Dedifferentiated amniotic fluid mesenchymal stem cell (primary cell): ENCODE results near the gene CHERP.
"Not testable (repeated sequence)": the region's sequence is repeated elsewhere in the genome, so short reads cannot be mapped to it uniquely, and the experiment has no call there.

ENCODE experiments used
- DNase-seq: peaks from one replicate; pipeline ENCODE4 v3.0.0-alpha.2; 2016; ENCODE audit errors: extremely low spot score

CHERP gene

GRCh38 chr19:16577531-16577985 is 35.3 kb upstream of the CHERP start:
- DNase-seq = no peak

GRCh38 chr19:16576690-16577530 is 34.7 kb upstream of the CHERP start:
- no peak for DNase-seq

- no peak for DNase-seq
These were observed 33.8 kb upstream of the CHERP start for GRCh38 chr19:16575861-16576689.

- DNase-seq = no peak
These were observed 33.0 kb upstream of the CHERP start for GRCh38 chr19:16575282-16575681.

GRCh38 chr19:16573925-16574324 is 31.7 kb upstream of the CHERP start:
- no peak for DNase-seq

- DNase-seq = no peak
These were observed 31.1 kb upstream of the CHERP start for GRCh38 chr19:16573296-16573695.

GRCh38 chr19:16572332-16573211 is 30.3 kb upstream of the CHERP start, which contains the start of gene SLC35E1:
SLC35E1 (minus strand) TSS chr19:16572415; CDS start chr19:16572364, 51 bp downstream.
- DNase-seq = peak; percentile 96

- no peak for DNase-seq
These were observed 29.6 kb upstream of the CHERP start for GRCh38 chr19:16571822-16572331.

GRCh38 chr19:16571283-16571682 is 29.0 kb upstream of the CHERP start:
- no peak for DNase-seq

- no peak for DNase-seq
These were observed 27.5 kb upstream of the CHERP start for GRCh38 chr19:16569609-16570320.

GRCh38 chr19:16566702-16567101 is 24.5 kb upstream of the CHERP start:
- DNase-seq = no peak

GRCh38 chr19:16566161-16566560 is 23.9 kb upstream of the CHERP start:
- DNase-seq = no peak

- DNase-seq = no peak
These were observed 22.6 kb upstream of the CHERP start for GRCh38 chr19:16564842-16565241.

- no peak for DNase-seq
These were observed 20.4 kb upstream of the CHERP start for GRCh38 chr19:16562608-16563025.

- DNase-seq = no peak
These were observed 19.1 kb upstream of the CHERP start for GRCh38 chr19:16561382-16561781.

GRCh38 chr19:16559780-16560276 is 17.6 kb upstream of the CHERP start:
- no peak for DNase-seq

- no peak for DNase-seq
These were observed 12.5 kb upstream of the CHERP start for GRCh38 chr19:16554776-16555175.

- not testable (repeated sequence) for DNase-seq
These were observed 9.7 kb upstream of the CHERP start for GRCh38 chr19:16551902-16552301.

GRCh38 chr19:16548956-16549355 is 6.7 kb upstream of the CHERP start:
- DNase-seq = no peak

GRCh38 chr19:16544473-16545231 is 2.4 kb upstream of the CHERP start:
- no peak for DNase-seq
